ENCODE data around the gene MKX. TPM values are rescaled to one million over a fixed set of nuclear protein-coding genes. Genes with fewer than 3 reads are reported as not detected.

The MKX gene
- total RNA-seq, 1 experiment from 2014 or later = 27.5 TPM

- no peak for TF ChIP-seq REST (IDR thresholded peaks at IDR 0.05; ENCODE audit: low read depth)
Measured at GRCh38 chr10:27643301-27643700, 102.3 kb downstream of the MKX start (continued).

- intact Hi-C loops (cut with micrococcal nuclease) = no loop called here
- no TSS peak for BruUV-seq (replicated peaks)
- Histone ChIP-seq H3K36me3 (ENCODE audit: control insufficient read depth in 1 of 2, insufficient read depth in 2 of 2, low read length in 2 of 2) (no peaks in the 10 kb centered on the region), H3K9me3 (ENCODE audit: control insufficient read depth in 1 of 2, insufficient read depth in 1 of 2, low read depth in 1 of 2, low read length in 2 of 2) (peaks cover 0 to 3% of the 10 kb centered on the region in 2 experiments; a peak in 1 of 4 replicates), H3K27me3 (ENCODE audit: insufficient read depth, low read length) (no peaks in the 10 kb centered on the region), H4K20me1 (ENCODE audit: insufficient read depth) (no peaks in the 10 kb centered on the region), H3K4me3 (replicated peaks in 1 of 2; ENCODE audit: low read depth in 1 of 2, low read length in 2 of 2) (no peak overlapping the region), H2AFZ (ENCODE audit: low read depth, low read length, poor library complexity, severe bottlenecking) (no peak overlapping the region), H3K4me2 (ENCODE audit: low read length) (no peak overlapping the region), H3K9ac (ENCODE audit: low read length) (no peak overlapping the region), H3K27ac (ENCODE audit: low read depth, low read length) (no peak overlapping the region), H3K4me1 (ENCODE audit: control insufficient read depth in 1 of 2, insufficient read depth in 2 of 2, low read length in 2 of 2) (no peaks in the 10 kb centered on the region), H3K79me2 (ENCODE audit: insufficient read depth, low read length) (no peaks in the 10 kb centered on the region), H3K9me2 (ENCODE audit: insufficient read depth) (no peaks in the 10 kb centered on the region)
- ChIA-PET CTCF (no interaction called here), POLR2A (no interaction called here), RAD21 (ENCODE audit: low non-redundant PET in 1 of 2, low total read pairs in 2 of 2, uncharacterized antibody in 2 of 2, unreplicated experiment in 2 of 2) (no interaction called here)
- no peak for DNase-seq (ENCODE audit: low read depth, low spot score)
- no peak for ATAC-seq
- TF ChIP-seq SRF (IDR thresholded peaks at IDR 0.05; ENCODE audit: low read depth) = no peak
Measured at GRCh38 chr10:27642023-27642589, 103.5 kb downstream of the MKX start.
